Subcutaneous abdominal adipose tissue (tissue), 5 donors: ENCODE data around the gene PLSCR1.

Experiments used
- H3K27ac ChIP-seq: one replicate; pipeline ENCODE4 v1.7.0; 2013; ENCODE audit warnings: low read depth, mild to moderate bottlenecking, inconsistent platforms, low read length, moderate library complexity
- H3K27me3 ChIP-seq, 5 donors: one replicate each; pipeline ENCODE4 v1.7.0; 2013; ENCODE audit warnings: low read length in 5 of 5, inconsistent platforms in 1 of 5; ENCODE audit not compliant: control insufficient read depth in 5 of 5, insufficient read depth in 4 of 5
- H3K36me3 ChIP-seq, 5 donors: one replicate each; pipeline ENCODE4 v1.7.0; 2013; ENCODE audit warnings: low read length in 5 of 5; ENCODE audit not compliant: control insufficient read depth in 5 of 5, insufficient read depth in 5 of 5
- H3K4me1 ChIP-seq, 5 donors: one replicate each; pipeline ENCODE4 v1.7.0; 2013; ENCODE audit warnings: low read length in 5 of 5, mild to moderate bottlenecking in 3 of 5, moderate library complexity in 1 of 5; ENCODE audit not compliant: control insufficient read depth in 5 of 5, insufficient read depth in 5 of 5
- H3K4me3 ChIP-seq, 5 donors: one replicate each; pipeline ENCODE4 v1.7.0; 2013; ENCODE audit warnings: low read length in 5 of 5, low read depth in 1 of 5
- H3K9ac ChIP-seq, 5 donors: one replicate each; pipeline ENCODE4 v1.7.0; 2013; ENCODE audit warnings: low read length in 5 of 5, mild to moderate bottlenecking in 4 of 5, moderate library complexity in 3 of 5
- H3K9me3 ChIP-seq, 5 donors: one replicate each; pipeline ENCODE4 v1.7.0; 2013; ENCODE audit warnings: low read length in 5 of 5; ENCODE audit not compliant: control insufficient read depth in 5 of 5
- donor health status: healthy.
- donor health status: healthy.
- donor health status: healthy.
- donor health status: healthy.
- donor health status: healthy.

PLSCR1 gene

GRCh38 chr3:146468671-146469149 lies 75.7 kb downstream of the PLSCR1 start:
- no peak overlapping the region for H3K9ac ChIP-seq
- no peaks in the 10 kb centered on the region for H3K27me3 ChIP-seq
- H3K4me1 ChIP-seq, result peaks cover 0 to 12% (median 10%) of the 10 kb centered on the region in 5 donors
- H3K36me3 ChIP-seq, result no peaks in the 10 kb centered on the region
- H3K27ac ChIP-seq, result peak overlapping the region; percentile 17
- H3K4me3 ChIP-seq, result peak overlapping the region; percentile 35 to 86 (median 77)
- no peaks in the 10 kb centered on the region for H3K9me3 ChIP-seq

- Histone ChIP-seq H3K36me3 (no peaks in the 10 kb centered on the region), H3K9me3 (no peaks in the 10 kb centered on the region), H3K9ac (no peak overlapping the region), H3K4me3 (no peak overlapping the region), H3K27me3 (no peaks in the 10 kb centered on the region), H3K4me1 (peaks cover 0 to 12% (median 10%) of the 10 kb centered on the region in 5 donors), H3K27ac (no peak overlapping the region)
Measured at GRCh38 chr3:146468234-146468633, 76.2 kb downstream of the PLSCR1 start.

- H3K27me3 ChIP-seq, result no peaks in the 10 kb centered on the region
- H3K9ac ChIP-seq, result no peak overlapping the region
- H3K4me3 ChIP-seq, result no peak overlapping the region
- no peaks in the 10 kb centered on the region for H3K9me3 ChIP-seq
- H3K36me3 ChIP-seq, result no peaks in the 10 kb centered on the region
- no peak overlapping the region for H3K27ac ChIP-seq
- peaks cover 0 to 12% (median 10%) of the 10 kb centered on the region in 5 donors for H3K4me1 ChIP-seq
Measured at GRCh38 chr3:146466604-146467003, 77.8 kb downstream of the PLSCR1 start.

GRCh38 chr3:146465693-146466465 lies 78.5 kb downstream of the PLSCR1 start:
- Histone ChIP-seq H3K9me3 (no peaks in the 10 kb centered on the region), H3K4me1 (peaks cover 0 to 12% (median 10%) of the 10 kb centered on the region in 5 donors), H3K27me3 (no peaks in the 10 kb centered on the region), H3K36me3 (no peaks in the 10 kb centered on the region), H3K27ac (no peak overlapping the region), H3K4me3 (no peak overlapping the region), H3K9ac (no peak overlapping the region)
